Gastrocnemius medialis (tissue), 4 donors: Measurements from ENCODE around the gene B4GALT5.

Experiments used
- POLR2A ChIP-seq, 2 donors: fragments of 450-650 bp; IDR thresholded peaks; one replicate each; pipeline ENCODE4 v1.6.1; 2017; ENCODE audit warnings: antibody characterized with exemption in 2 of 2, mild to moderate bottlenecking in 2 of 2, moderate library complexity in 2 of 2
- TF ChIP-seq, protein P1 (sequence below), 5 experiments: fragments of 450-650 bp in 3 of 5; fragments of 200-600 bp in 2 of 5; sonication (generic) in 2 of 5; IDR thresholded peaks in 4 of 5; conservative IDR thresholded peaks in 1 of 5; 1 replicate in 4 of 5; 2 replicates in 1 of 5; pipeline ENCODE4 v1.5.1; 2016 to 2019; ENCODE audit warnings: antibody characterized with exemption in 5 of 5, mild to moderate bottlenecking in 3 of 5, moderate library complexity in 3 of 5

DNA sequence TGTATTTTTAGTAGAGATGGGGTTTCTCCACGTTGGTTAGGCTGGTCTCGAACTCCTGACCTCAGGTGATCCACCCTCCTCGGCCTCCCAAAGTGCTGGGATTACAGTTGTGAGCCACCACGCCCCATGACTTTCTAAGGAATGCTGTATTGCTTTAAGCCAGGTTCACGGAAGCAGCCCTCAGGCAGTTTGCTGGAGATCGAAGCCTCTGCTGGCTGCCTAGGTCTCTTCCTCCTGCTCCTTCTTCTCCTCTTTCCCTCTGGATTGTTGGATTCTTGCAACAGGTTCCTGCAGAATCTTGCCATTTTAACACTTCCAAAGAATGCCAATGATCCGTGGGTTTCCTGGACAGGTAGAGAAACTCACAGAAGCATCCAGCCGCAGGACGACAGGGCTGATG, 29.3 kb upstream of the B4GALT5 start:
- TF ChIP-seq, protein P1, sequence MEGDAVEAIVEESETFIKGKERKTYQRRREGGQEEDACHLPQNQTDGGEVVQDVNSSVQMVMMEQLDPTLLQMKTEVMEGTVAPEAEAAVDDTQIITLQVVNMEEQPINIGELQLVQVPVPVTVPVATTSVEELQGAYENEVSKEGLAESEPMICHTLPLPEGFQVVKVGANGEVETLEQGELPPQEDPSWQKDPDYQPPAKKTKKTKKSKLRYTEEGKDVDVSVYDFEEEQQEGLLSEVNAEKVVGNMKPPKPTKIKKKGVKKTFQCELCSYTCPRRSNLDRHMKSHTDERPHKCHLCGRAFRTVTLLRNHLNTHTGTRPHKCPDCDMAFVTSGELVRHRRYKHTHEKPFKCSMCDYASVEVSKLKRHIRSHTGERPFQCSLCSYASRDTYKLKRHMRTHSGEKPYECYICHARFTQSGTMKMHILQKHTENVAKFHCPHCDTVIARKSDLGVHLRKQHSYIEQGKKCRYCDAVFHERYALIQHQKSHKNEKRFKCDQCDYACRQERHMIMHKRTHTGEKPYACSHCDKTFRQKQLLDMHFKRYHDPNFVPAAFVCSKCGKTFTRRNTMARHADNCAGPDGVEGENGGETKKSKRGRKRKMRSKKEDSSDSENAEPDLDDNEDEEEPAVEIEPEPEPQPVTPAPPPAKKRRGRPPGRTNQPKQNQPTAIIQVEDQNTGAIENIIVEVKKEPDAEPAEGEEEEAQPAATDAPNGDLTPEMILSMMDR (IDR thresholded peaks at IDR 0.05 in 4 of 5, conservative IDR thresholded peaks at IDR 0.05 in 1 of 5), result no peak
- no peak for TF ChIP-seq POLR2A (IDR thresholded peaks at IDR 0.05)
